Tibial artery (tissue), 4 donors: ENCODE measurements around the gene DNAH17.

Experiments used
- DNase-seq, 2 donors: peaks; one replicate each; pipeline ENCODE4 v3.0.0-alpha.2; 2019
- H3K27ac ChIP-seq, 2 donors: fragments of 200-600 bp; sonication (generic) in 1 of 2; 1 replicate in 1 of 2; 2 replicates in 1 of 2; pipeline ENCODE4 v1.5.1; 2018 to 2019; ENCODE audit warnings: mild to moderate bottlenecking in 1 of 2
- H3K27me3 ChIP-seq, 2 donors: fragments of 200-600 bp; sonication (generic) in 1 of 2; one replicate each; pipeline versions ENCODE4 v1.5.1 to v1.6.0; 2016 to 2019
- H3K36me3 ChIP-seq, 3 donors: fragments of 200-600 bp; sonication (generic) in 2 of 3; one replicate each; pipeline ENCODE4 v1.5.1; 2016 to 2019; ENCODE audit warnings: mild to moderate bottlenecking in 2 of 3
- H3K4me1 ChIP-seq, 4 donors: fragments of 200-600 bp; sonication (generic) in 2 of 4; 1 replicate in 3 of 4; 2 replicates in 1 of 4; pipeline ENCODE4 v1.5.1; 2016 to 2019
- H3K4me3 ChIP-seq, 2 donors: fragments of 200-600 bp; sonication (generic) in 1 of 2; 1 replicate in 1 of 2; 2 replicates in 1 of 2; pipeline ENCODE4 v1.5.1; 2018 to 2019; ENCODE audit warnings: mild to moderate bottlenecking in 2 of 2
- H3K9me3 ChIP-seq, 3 donors: fragments of 200-600 bp; sonication (generic) in 1 of 3; one replicate each; pipeline ENCODE4 v1.5.1; 2016 to 2019
- CTCF ChIP-seq, 2 experiments: fragments of 200-600 bp in 1 of 2; fragments of 450-650 bp in 1 of 2; IDR thresholded peaks; one replicate each; pipeline ENCODE4 v1.5.1; 2017 to 2019; ENCODE audit warnings: antibody characterized with exemption in 2 of 2, mild to moderate bottlenecking in 1 of 2, moderate library complexity in 1 of 2
- intact Hi-C: fragments of 100-400 bp; cut with DNase I; formaldehyde crosslinking; loops from one replicate; pipeline ENCODE4 v1.15.0; 2023; ENCODE audit warnings: low total_unique reads

Gene DNAH17

DNA sequence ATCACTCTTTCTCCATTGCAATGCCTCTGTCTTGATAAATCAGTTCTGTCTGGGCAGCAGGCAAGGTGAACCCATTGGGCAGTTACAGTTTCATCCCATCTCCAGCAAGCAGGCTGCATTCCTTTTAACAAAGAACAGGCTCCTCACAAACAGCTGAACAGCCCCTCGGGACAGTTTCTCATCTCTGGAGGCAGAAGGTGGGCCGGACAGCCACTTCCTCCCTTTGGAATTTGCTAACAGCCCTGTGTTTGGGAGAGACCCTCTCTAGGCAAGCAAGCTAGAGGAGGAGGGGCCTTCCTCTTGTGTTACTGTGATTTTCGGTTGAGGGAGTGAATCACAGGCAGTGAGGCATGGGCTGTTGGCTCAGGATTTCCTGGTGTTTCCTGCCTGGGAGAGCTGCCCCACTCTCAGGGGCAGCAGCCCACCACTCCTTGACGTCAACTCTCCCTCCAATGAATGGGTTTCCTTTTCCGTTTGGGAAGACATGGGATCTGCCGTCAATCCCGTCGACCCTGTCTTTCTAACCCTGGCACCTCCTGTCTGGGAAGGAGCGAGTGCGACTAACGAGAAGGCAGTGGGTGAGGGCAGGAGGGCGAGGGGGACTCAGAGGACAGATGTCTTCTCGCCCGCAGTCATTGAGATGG, 202.4 kb downstream of the DNAH17 start:
- intact Hi-C loops: no loop called here
- Histone ChIP-seq H3K4me1 (peaks cover 0 to 26% (median 16%) of the 10 kb centered on the region in 4 donors), H3K27me3 (no peaks in the 10 kb centered on the region), H3K27ac (no peak overlapping the region), H3K36me3 (no peaks in the 10 kb centered on the region), H3K9me3 (no peaks in the 10 kb centered on the region), H3K4me3 (no peak overlapping the region)
- TF ChIP-seq CTCF (IDR thresholded peaks at IDR 0.05): no peak
- no peak for DNase-seq

DNA sequence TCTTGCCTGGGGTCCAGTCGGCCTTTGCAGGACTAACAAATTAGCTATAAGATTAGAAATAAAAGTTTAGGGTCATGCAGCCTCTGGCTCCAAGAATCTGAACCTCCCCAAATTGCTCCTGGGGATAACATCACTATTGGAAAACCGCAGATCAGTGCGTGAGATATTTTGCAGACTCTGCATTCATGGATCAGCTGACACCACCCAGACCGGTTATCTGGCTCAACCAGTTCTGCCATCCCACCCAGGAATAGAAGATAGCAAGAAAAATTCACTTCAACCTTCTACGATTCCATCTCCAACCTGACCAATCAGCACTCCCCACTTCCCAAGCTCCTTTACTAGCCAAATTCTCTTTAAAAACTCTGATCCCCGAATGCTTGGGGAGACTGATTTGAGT, 203.0 kb downstream of the DNAH17 start:
- H3K4me1 ChIP-seq: peaks cover 0 to 20% (median 10%) of the 10 kb centered on the region in 4 donors
- no peak for TF ChIP-seq CTCF (IDR thresholded peaks at IDR 0.05)
- no peak overlapping the region for H3K27ac ChIP-seq
- no peaks in the 10 kb centered on the region for H3K9me3 ChIP-seq
- no peak for DNase-seq
- intact Hi-C loops: no loop called here
- no peak overlapping the region for H3K4me3 ChIP-seq
- no peaks in the 10 kb centered on the region for H3K27me3 ChIP-seq
- H3K36me3 ChIP-seq: no peaks in the 10 kb centered on the region
